ENCODE data around the gene FAM50B. TPM values are rescaled to one million over a fixed set of nuclear protein-coding genes. Genes with fewer than 3 reads are reported as not detected.
A peak's percentile ranks its signal among the peaks of the same experiment; 100 is the strongest.

The FAM50B gene
- total and polyA plus RNA-seq, 2 of the 13 experiments (the other 11 are each of a cell fraction or from before 2014, with no cell fraction given), result 0.05 TPM; not detected in 1

- TF ChIP-seq RFX5 (IDR thresholded peaks at IDR 0.05; ENCODE audit: low read depth, low read length), result peak; percentile 53; the same call in 1 of the 2 replicates
- peak; percentile 79 for TF ChIP-seq HOXA3 (CRISPR knock-in tag; IDR thresholded peaks at IDR 0.05)
- no peak for TF ChIP-seq ZNF740 (CRISPR knock-in tag; IDR thresholded peaks at IDR 0.05)
- no peak for TF ChIP-seq ZFX (CRISPR knock-in tag; IDR thresholded peaks at IDR 0.05; ENCODE audit: low read depth)
- no peak for TF ChIP-seq ZSCAN12 (CRISPR knock-in tag; IDR thresholded peaks at IDR 0.05)
- no peak for TF ChIP-seq FUBP1 (CRISPR knock-in tag; IDR thresholded peaks at IDR 0.05; ENCODE audit: borderline replicate concordance)
- TF ChIP-seq GMEB2 (CRISPR knock-in tag; IDR thresholded peaks at IDR 0.05; ENCODE audit: low read depth), result no peak
- no peak; the same call in 1 of the 2 replicates for TF ChIP-seq ZSCAN29 (CRISPR knock-in tag; conservative IDR thresholded peaks at IDR 0.05)
- no peak; the same call in 1 of the 2 replicates for TF ChIP-seq ZNF556 (CRISPR knock-in tag; IDR thresholded peaks at IDR 0.05; ENCODE audit: borderline replicate concordance)
- TF ChIP-seq ZNF768 (CRISPR knock-in tag; IDR thresholded peaks at IDR 0.05), result no peak
- TF ChIP-seq POLR2G (IDR thresholded peaks at IDR 0.05; ENCODE audit: low read depth, low read length), result no peak
- peak; percentile 45; the same call in 1 of the 2 replicates for TF ChIP-seq HNF1B (CRISPR knock-in tag; IDR thresholded peaks at IDR 0.05)
- TF ChIP-seq SMAD3 (CRISPR knock-in tag; IDR thresholded peaks at IDR 0.05), result peak; percentile 93
- TF ChIP-seq CREB3 (CRISPR knock-in tag; IDR thresholded peaks at IDR 0.05), result no peak
- no peak for TF ChIP-seq SKI (IDR thresholded peaks at IDR 0.05; ENCODE audit: partially characterized antibody)
- no peak; the same call in 1 of the 2 replicates for TF ChIP-seq DMAP1 (CRISPR knock-in tag; IDR thresholded peaks at IDR 0.05)
- TF ChIP-seq KDM2A (CRISPR knock-in tag; IDR thresholded peaks at IDR 0.05; ENCODE audit: borderline replicate concordance, low read depth), result no peak
- peak; percentile 88 for TF ChIP-seq SP5 (CRISPR knock-in tag; IDR thresholded peaks at IDR 0.05; ENCODE audit: borderline replicate concordance, low read depth)
- peak; percentile 82 for TF ChIP-seq NFKBIZ (CRISPR knock-in tag; IDR thresholded peaks at IDR 0.05)
- no peak for TF ChIP-seq PRDM10 (CRISPR knock-in tag; IDR thresholded peaks at IDR 0.05; ENCODE audit: low read depth)
- no peak for TF ChIP-seq FOSL1 (CRISPR knock-in tag; IDR thresholded peaks at IDR 0.05; ENCODE audit: borderline replicate concordance)
Observed at GRCh38 chr6:3841066-3841454, 8.1 kb upstream of the FAM50B start (continued).

All from HepG2 (cell line).